Kidney epithelial cell (primary cell): ENCODE measurements around the gene TBC1D22B. TPM values are rescaled to one million over a fixed set of nuclear protein-coding genes. Genes with fewer than 3 reads are reported as not detected.

Experiments used
- DNase-seq: peaks from one replicate; pipeline ENCODE4 v3.0.0-alpha.2; 2010; ENCODE audit warnings: low read depth
- H3K27me3 ChIP-seq: 2 replicates; pipeline ENCODE4 v1.6.0; 2011; ENCODE audit warnings: low read length; ENCODE audit not compliant: control insufficient read depth, insufficient read depth
- H3K36me3 ChIP-seq: 2 replicates; pipeline ENCODE4 v1.5.1; 2011; ENCODE audit warnings: low read length; ENCODE audit not compliant: control insufficient read depth, insufficient read depth
- H3K4me3 ChIP-seq: 2 replicates; pipeline ENCODE4 v1.5.1; 2011; ENCODE audit warnings: low read depth, mild to moderate bottlenecking, control low read depth, low read length
- total RNA-seq: library from RNA; depleted of rRNA; stranded (reverse); fragments of >200 nt; gene quantifications from 2 replicates; pipeline ENCODE4 v1.2.3, GENCODE V29; 2015
- TF ChIP-seq, protein P1 (sequence below): IDR thresholded peaks from 2 replicates; pipeline ENCODE4 v1.5.1; 2011; ENCODE audit warnings: mild to moderate bottlenecking, moderate library complexity, low read length, control low read depth, inconsistent platforms; ENCODE audit not compliant: insufficient read depth, poor library complexity, severe bottlenecking

The TBC1D22B gene
- total RNA-seq, 1 donor from 2014 or later, result 12.7 TPM

DNA sequence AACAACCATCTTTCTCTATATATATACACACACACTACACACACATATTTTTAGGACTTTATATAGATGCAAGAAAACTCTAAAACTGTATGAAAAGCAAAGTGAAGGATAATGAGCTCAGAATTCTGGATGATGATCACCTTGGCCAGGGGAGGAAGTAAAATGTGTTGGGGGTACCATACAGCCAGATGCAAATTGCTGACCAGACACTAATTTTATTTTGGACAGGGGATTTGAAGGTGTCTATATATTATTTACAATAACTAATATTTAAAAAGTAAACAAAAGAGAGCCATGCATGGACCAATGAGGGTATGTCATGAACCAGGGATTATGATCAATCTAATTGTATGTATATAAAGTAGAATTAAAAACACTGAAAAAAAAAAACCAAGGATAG lies 19.8 kb upstream of the TBC1D22B start:
- H3K36me3 ChIP-seq, result no peaks in the 10 kb centered on the region
- TF ChIP-seq, protein P1, sequence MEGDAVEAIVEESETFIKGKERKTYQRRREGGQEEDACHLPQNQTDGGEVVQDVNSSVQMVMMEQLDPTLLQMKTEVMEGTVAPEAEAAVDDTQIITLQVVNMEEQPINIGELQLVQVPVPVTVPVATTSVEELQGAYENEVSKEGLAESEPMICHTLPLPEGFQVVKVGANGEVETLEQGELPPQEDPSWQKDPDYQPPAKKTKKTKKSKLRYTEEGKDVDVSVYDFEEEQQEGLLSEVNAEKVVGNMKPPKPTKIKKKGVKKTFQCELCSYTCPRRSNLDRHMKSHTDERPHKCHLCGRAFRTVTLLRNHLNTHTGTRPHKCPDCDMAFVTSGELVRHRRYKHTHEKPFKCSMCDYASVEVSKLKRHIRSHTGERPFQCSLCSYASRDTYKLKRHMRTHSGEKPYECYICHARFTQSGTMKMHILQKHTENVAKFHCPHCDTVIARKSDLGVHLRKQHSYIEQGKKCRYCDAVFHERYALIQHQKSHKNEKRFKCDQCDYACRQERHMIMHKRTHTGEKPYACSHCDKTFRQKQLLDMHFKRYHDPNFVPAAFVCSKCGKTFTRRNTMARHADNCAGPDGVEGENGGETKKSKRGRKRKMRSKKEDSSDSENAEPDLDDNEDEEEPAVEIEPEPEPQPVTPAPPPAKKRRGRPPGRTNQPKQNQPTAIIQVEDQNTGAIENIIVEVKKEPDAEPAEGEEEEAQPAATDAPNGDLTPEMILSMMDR, result no peak
- no peak for DNase-seq
- no peaks in the 10 kb centered on the region for H3K27me3 ChIP-seq
- H3K4me3 ChIP-seq, result no peak overlapping the region

DNA sequence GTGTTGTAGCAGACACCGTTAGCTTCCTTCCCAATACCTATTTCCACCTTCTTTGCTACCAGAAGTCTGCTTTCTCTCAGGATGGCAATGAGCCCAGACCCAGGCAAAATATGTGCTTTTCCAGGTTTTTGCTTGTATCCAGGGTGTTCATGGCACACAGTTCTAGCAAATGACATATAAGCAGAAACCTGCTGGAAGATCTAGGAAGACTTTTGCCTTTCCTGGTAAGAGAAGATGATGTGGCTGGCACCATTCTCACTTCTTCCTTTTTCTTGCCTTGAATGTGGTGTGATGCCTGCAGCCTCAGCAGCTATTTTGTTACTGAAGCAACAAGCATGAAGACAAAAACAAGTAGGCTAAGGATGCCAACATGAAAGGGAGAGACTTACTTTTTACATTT lies 19.2 kb upstream of the TBC1D22B start:
- Histone ChIP-seq H3K27me3 (no peaks in the 10 kb centered on the region), H3K36me3 (no peaks in the 10 kb centered on the region), H3K4me3 (no peak overlapping the region)
- no peak for DNase-seq
- TF ChIP-seq, protein P1, result no peak

DNA sequence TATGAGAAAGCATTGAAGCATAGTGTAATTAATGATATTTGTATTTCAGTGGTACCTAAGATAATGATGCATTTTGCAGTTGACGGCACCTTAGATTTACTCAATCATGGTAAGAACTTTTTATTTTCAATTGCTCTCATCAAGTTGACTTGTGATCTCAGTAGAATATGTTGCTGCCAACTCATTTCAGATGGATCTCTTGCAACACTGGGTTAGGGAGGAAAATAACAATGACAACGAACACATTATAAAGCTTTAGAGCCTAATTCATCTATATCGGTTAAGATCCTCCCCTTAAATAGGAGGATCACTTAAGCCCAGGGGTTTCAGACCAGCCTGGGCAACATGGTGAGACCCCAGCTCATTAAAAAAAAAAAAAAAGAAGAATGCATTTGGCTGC lies 18.0 kb upstream of the TBC1D22B start:
- Histone ChIP-seq H3K27me3 (no peaks in the 10 kb centered on the region), H3K4me3 (no peak overlapping the region), H3K36me3 (no peaks in the 10 kb centered on the region)
- DNase-seq, result no peak
- TF ChIP-seq, protein P1, result no peak

DNA sequence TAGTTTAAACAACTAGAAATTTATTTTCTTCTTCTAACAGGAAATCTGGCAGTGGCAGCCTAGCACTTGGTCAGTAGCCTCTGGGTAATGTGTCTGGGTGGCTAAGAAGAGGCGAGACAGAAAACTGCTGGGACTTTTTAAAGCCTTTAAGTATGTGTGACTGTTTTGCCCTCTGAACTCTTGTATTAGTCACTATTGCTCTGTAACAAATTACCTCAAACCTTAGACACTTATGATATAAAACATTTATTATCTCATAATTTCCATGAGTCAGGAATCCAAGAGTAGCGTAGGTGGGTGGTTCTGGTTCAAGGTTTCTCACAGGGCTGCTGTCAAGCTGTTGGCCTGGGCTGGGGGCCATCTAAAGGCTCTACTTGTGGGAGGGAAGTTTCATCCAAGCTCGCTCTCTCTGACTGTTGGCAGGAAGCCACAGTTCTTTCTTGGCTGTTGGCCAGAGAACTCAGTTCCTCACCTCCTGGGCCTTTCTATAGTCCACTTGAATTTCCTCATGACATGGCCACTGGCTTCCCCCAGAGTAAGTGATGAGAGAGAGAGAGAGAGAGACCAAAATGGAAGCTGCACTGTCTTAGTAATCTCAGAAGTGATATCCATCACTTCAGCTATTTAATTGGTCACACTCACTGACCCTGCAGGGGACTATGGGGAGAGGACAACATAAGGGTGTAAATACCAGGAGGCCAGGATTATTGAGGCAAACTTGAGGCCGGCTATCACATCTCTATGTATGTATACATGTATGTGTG lies 17.4 kb upstream of the TBC1D22B start:
- DNase-seq, result peak; percentile 94
- Histone ChIP-seq H3K4me3 (no peak overlapping the region), H3K27me3 (no peaks in the 10 kb centered on the region), H3K36me3 (no peaks in the 10 kb centered on the region)
- TF ChIP-seq, protein P1, result no peak

DNA sequence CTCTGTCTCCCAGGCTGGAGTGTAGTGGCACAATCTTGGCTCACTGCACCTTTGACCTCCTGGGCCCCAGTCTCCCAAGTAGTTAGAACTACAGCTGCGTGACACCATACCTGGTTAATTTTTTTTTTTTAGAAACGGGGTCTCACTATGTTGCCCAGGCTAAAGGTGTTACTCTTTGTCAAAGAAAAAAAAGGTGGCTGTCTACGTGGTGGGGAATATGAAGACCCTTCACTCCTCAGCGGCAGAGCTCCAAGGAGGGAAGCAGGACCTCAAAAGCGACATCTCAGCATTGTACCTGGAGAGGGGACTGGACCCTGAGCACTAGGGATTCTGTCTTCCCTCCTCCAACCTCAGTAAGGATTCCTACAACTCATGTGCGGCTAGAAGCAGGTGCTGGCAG lies 16.4 kb upstream of the TBC1D22B start:
- TF ChIP-seq, protein P1, result no peak
- H3K36me3 ChIP-seq, result no peaks in the 10 kb centered on the region
- no peaks in the 10 kb centered on the region for H3K27me3 ChIP-seq
- H3K4me3 ChIP-seq, result no peak overlapping the region
- DNase-seq, result no peak
